ENCODE data around the gene CCDC71L.

- TF ChIP-seq CTCF (IDR thresholded peaks at IDR 0.05) (no peak), EP300 (IDR thresholded peaks at IDR 0.05) (no peak), POLR2A (IDR thresholded peaks at IDR 0.05; ENCODE audit: low read depth) (no peak)
These were observed 8.0 kb upstream of the CCDC71L start for GRCh38 chr7:106668861-106669524.
